ENCODE data around the gene JAM2. TPM values are rescaled to one million over a fixed set of nuclear protein-coding genes. Genes with fewer than 3 reads are reported as not detected.

JAM2 gene
- total RNA-seq, 1 experiment from 2014 or later: 0.26 TPM

DNA sequence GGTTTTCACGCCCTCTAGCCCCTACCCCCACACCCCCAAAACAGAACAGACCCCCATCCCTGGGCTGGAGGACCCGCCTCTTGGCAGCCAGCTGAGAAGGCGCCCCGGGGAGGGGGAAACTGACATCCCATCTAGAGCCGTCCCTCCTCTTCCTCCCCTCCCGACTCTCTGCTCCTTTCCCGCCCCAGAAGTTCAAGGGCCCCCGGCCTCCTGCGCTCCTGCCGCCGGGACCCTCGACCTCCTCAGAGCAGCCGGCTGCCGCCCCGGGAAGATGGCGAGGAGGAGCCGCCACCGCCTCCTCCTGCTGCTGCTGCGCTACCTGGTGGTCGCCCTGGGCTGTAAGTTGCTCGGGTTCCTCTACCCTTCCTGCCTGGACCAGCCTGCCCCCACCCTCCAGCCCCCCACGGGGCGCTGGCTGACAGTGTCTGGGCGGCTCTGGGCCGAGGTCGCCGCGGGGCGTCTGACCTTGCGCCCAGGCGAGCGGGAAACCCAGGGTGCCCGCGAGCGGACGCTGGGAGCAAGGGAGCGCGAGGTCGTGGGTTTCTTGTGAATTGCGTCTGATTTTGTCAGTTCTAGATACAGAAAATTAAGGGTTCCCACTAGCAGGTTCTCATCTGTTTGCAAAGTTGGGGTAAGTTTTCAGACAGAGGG is 618 bp downstream of the JAM2 start:
- peak; percentile 3 for DNase-seq (ENCODE audit: low read depth, low spot score)
- in situ Hi-C loops (cut with HindIII; ENCODE audit: low pct_unique_long_range_greater_than_20kb, low sequenced_read_pairs): no loop called here

DNA sequence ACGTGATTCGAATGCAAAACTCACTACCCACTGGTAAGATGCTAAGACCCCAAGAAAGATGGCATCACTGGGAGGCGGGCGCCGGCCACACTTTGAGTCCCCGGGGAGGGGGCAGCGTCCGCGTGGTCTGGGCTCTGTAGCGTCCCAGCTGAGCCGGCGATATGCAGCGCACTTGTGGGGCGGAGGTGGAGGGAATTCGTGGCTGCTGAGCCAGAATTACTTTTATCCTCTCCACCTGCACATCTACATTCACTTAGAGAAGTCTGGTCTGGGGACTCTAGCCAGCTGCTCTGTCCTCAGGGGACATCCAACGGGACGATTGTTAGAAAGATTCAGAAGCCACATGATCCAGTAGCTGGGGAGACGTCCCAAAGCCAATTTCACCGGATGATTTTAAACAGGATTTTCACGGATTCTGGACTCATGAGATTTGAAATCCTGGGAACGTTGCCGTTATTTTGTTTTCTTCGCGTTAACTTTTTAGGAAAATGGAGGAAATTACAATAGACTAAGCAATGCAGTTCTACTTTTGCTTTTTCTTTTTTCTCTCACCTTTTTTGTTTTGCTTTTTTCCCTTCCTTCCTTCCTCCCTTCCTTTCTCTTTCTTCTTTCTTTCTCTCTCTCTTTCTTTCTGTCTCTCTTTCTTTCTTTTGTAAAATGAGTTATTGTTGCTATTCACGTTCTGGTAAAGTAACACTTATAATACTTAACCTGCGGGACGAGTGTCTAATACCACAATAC is 1.3 kb downstream of the JAM2 start:
- DNase-seq (ENCODE audit: low read depth, low spot score): no peak
- in situ Hi-C loops (cut with HindIII; ENCODE audit: low pct_unique_long_range_greater_than_20kb, low sequenced_read_pairs): no loop called here

DNA sequence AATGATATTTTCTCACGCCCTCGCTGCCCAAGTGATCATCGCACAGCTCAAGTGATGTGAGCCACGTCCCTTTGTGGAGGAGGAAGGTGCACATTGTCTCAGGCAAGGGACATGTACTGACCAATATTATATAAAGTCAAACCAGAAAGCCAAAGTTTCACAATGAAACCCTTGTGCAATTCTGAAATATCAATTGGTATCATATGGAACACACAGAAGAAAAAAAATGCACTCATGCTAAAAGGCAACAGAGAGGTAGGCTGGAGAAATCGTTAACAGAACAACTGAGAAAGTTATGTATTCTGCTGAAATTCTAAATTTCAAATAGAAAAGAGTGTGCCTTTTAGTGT is 1.9 kb downstream of the JAM2 start:
- in situ Hi-C loops (cut with HindIII; ENCODE audit: low pct_unique_long_range_greater_than_20kb, low sequenced_read_pairs): no loop called here
- DNase-seq (ENCODE audit: low read depth, low spot score): no peak

DNA sequence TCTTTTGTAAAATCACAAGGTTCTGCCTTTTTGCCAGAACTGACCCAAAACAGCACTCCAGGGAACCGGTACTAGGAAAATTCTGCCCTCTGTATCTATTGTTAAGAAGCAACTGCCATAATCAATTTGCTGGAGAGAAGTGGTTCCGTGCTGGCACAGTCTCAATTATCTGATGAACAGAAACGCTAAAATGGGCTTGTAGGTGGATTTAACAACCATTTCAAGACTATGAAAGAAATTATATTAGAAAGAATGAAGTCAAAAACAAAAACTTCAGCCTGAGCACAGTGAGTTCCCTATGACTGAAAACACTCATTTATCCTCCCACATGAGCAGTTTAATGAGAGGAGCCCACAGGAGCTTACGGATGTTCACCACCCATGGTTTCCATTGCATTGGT is 4.4 kb downstream of the JAM2 start:
- in situ Hi-C loops (cut with HindIII; ENCODE audit: low pct_unique_long_range_greater_than_20kb, low sequenced_read_pairs): no loop called here
- DNase-seq (ENCODE audit: low read depth, low spot score): no peak

DNA sequence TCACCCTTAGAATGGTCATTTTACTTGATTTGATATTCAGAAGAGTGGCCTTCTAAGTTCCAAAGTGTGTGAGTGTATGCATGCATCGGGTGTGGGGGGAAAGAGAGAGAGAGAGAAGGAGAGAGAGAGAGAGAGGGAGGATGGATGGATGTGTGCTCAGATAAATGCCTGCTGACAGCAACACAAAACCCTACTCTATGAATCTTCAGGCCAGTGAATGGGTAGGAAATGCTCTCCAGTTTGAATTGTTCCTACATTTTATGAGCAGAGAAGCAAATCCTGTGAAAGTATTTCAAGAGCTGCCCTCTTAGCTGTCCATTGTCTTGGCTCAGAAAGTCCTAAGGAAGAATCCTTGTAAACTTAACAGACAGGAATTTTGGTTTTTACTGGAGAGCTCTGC is 7.4 kb downstream of the JAM2 start:
- DNase-seq (ENCODE audit: low read depth, low spot score): no peak
- in situ Hi-C loops (cut with HindIII; ENCODE audit: low pct_unique_long_range_greater_than_20kb, low sequenced_read_pairs): no loop called here

DNA sequence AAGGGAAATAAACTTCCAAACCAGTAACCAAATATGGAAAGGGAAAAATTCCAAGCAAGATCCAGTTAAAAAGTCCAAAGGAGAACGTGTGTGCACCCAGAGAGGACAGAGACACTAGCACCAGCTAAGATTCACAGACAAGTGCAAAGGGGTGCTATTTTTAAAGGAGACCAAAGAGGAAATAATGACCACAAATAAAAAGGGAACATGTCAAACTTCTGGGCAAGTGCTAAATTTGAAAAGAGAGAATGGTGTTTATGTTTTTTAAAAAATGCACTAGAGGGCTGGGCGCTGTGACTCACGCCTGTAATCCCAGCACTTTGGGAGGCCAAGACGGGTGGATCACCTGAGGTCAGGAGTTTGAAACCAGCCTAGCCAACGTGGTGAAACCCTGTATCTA is 8.6 kb downstream of the JAM2 start:
- DNase-seq (ENCODE audit: low read depth, low spot score): no peak
- in situ Hi-C loops (cut with HindIII; ENCODE audit: low pct_unique_long_range_greater_than_20kb, low sequenced_read_pairs): no loop called here

DNA sequence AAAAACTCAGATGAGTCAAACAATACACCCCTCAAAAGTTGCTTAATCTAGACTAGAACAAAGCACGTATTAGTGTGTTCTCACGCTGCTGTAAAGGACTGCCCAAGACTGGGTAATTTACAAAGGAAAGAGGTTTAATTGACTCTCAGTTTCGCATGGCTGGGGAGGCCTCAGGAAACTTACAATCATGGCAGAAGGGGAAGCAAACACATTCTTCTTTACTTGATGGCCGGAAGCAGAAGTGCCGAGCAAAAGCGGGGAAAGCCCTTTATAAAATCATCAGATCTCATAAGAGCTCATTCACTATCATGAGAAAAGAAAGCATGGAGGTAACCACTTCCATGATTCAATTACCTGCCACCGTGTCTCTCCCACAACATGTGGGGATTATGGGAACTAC is 10.1 kb downstream of the JAM2 start:
- in situ Hi-C loops (cut with HindIII; ENCODE audit: low pct_unique_long_range_greater_than_20kb, low sequenced_read_pairs): no loop called here
- no peak for DNase-seq (ENCODE audit: low read depth, low spot score)

DNA sequence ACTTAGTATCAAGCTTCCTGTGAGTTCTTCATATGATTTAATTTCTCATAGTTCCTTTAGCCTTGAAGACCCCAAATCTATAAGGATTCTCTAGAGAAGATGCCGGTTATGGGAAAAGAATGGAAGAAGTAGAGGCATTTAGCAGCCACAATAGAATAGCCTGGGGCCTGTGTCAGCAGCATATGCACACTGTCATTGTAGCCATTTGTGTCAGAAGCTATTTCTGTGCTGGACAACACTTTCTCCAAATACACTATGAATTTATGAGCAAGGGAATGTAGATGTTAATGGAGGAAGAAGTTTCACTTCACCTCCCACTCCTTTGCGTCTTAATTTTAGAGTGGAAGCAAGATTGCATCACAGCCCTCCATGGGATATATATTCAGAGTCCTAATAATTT is 17.4 kb downstream of the JAM2 start:
- in situ Hi-C loops (cut with HindIII; ENCODE audit: low pct_unique_long_range_greater_than_20kb, low sequenced_read_pairs): no loop called here

DNA sequence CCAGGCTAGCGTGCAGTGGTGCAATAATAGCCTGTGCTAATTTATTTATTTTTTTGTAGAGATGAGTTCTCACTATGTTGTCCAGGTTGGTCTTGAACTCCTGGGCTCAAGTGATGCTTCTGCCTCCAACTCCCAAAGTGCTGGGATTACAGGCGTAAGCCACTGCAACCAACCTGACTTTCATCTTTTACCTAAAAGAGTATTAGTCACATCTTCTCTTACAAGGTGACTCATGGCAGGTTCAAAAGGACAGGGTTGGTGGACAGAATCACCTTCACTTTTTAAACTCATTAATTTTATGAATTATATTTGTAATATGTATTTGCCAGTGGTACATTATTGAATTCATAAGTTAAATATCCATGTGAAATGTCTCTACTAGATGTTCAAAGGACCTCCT is 18.1 kb downstream of the JAM2 start:
- no peak for DNase-seq (ENCODE audit: low read depth, low spot score)
- in situ Hi-C loops (cut with HindIII; ENCODE audit: low pct_unique_long_range_greater_than_20kb, low sequenced_read_pairs): no loop called here

More for the DNA sequence above, 17.4 kb downstream of the JAM2 start:
- no peak for DNase-seq (ENCODE audit: low read depth, low spot score)

DNA sequence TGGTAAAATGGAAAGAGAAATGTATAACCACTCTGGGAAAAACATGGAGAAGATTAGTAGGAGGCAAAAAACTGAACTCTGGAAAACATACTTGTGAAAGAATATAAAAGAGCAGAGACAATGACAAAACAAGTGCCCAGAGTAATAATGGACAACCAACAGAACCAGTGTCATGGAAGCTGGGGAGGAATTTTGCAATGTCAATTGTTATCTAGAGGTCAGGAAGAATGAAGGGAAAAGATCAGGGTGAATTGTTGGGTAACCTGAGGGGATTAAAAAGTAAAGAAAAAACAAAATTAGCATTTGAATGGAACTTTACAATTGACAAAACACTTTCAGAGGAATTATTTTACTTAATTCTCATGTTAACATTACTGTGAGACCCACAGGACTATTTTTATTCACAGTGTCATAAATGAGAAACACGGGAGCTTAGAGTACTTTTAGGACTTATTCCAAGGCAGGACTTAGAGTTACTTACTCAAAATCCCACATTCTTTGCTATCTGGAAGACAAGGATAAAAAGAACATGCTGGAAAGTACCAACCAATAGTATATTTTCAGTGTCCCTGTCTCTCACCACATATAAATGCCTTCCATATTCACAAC is 19.5 kb downstream of the JAM2 start:
- DNase-seq (ENCODE audit: low read depth, low spot score): no peak
- in situ Hi-C loops (cut with HindIII; ENCODE audit: low pct_unique_long_range_greater_than_20kb, low sequenced_read_pairs): no loop called here

DNA sequence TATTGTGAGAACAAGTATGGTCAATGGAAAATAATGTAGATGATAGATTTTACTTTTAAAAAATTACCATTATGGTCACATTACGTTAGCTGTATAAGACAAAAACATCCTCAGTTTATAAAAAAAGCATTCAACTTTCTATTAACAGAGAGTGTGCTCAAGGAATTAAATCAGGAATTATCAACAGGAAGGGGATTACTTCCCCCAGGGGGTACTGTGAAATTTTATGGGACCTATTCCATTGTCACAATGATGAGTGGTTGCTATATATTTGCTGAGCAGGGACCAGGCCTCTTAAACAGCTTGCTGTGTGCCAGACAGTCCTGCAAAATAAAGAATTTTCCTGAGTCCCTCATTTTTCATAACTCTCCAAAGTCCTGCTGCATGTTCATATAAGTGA is 21.2 kb downstream of the JAM2 start:
- in situ Hi-C loops (cut with HindIII; ENCODE audit: low pct_unique_long_range_greater_than_20kb, low sequenced_read_pairs): no loop called here
- no peak for DNase-seq (ENCODE audit: low read depth, low spot score)

DNA sequence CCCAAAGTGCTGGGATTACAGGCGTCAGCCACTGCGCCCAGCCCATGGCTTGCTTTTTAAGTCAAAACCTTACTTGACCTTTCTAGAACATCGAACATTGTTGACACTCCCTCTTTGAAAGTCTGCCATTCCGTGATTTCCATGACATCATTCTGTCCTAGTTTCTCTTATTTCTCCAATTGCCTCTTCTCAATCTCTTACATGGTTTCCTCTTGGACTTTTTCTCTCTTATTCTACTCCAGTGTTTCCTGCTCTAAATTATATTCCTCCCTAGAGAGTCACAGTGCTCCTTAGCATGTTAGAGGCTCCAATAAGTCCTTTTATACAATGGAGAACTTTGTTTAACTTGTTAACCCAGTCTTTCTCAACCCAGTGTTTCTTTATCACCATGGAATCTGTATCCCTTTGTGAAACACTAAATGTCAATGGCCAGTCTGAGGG is 25.5 kb downstream of the JAM2 start:
- in situ Hi-C loops (cut with HindIII; ENCODE audit: low pct_unique_long_range_greater_than_20kb, low sequenced_read_pairs): no loop called here
- peak; percentile 69 for DNase-seq (ENCODE audit: low read depth, low spot score)

DNA sequence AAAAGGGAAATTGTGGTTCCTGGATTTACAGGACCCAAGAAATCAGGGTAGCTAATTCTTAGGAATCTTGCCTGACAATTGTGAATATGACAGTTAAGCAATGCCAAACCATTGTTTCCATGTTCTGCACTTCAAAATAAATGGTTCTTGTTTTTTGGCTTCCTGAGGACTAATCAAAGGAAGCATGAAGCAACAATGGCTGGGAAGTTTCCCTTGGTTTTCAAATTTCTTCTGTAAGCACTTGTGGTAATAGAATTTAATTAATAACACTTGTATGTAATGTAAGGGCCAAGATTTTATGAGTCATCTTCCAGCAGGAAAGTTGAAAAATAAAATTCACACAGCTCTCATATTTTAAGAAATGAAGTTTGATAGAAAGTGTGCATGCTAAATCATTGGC is 31.7 kb downstream of the JAM2 start:
- no peak for DNase-seq (ENCODE audit: low read depth, low spot score)
- in situ Hi-C loops (cut with HindIII; ENCODE audit: low pct_unique_long_range_greater_than_20kb, low sequenced_read_pairs): no loop called here

DNA sequence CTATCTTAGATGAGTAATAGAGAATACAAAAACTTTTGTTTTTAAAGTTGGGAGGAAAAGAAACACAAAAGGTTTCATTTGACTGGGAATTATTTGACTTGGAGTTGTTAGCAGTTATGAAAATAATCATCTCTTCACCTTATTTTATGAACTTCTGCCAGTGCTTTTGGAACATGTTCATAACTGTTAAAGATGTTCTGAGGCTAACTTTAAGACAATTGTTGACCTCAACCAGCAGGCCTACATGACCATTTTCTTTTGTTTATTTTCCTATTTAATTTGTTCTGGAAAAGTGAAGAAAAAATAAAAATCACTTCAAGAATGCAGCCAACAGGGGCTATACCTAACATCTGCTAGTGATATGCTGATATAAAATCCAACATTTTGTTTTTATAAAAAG is 37.4 kb downstream of the JAM2 start:
- no peak for DNase-seq (ENCODE audit: low read depth, low spot score)

DNA sequence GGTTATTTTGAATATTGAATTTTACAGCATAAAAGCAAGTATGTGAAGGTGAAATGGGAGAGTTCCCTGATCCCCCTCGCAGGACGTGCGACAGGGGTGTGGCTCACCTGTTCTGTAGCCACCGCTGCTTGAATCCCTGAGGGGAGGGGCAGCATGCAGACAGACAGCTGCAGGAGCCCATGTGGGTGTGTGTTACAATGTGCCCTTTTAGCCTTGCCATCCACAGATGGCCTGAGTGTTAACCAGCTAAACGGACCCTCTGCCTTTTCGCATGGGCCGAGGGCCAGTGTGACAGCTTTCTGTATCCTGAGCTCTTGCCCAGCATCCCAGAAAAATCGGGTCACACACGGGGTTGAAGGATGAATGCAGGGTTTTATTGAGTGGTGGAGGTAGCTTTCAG is 43.3 kb downstream of the JAM2 start:
- in situ Hi-C loops (cut with HindIII; ENCODE audit: low pct_unique_long_range_greater_than_20kb, low sequenced_read_pairs): no loop called here
- DNase-seq (ENCODE audit: low read depth, low spot score): no peak

More for the DNA sequence above, 37.4 kb downstream of the JAM2 start:
- in situ Hi-C loops (cut with HindIII; ENCODE audit: low pct_unique_long_range_greater_than_20kb, low sequenced_read_pairs): no loop called here

DNA sequence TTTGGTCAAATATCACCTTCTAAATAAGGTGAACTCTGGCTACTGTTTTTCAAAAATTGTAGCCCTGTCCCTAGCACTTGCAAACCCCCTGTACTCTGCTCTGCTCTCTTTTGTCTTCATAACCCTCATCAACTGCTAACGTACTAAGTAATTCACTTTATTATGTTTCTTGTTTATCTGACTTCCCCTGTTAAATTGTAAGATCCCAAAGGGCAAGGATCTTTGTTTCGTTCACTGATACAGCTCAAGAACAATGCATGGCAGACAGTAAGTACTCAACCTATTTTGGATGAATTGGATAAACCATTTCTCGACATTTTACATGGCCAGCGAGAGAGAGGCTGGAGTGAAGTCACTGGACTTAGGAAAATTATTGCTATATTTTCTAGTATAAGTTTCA is 48.7 kb downstream of the JAM2 start:
- in situ Hi-C loops (cut with HindIII; ENCODE audit: low pct_unique_long_range_greater_than_20kb, low sequenced_read_pairs): no loop called here
- no peak for DNase-seq (ENCODE audit: low read depth, low spot score)

DNA sequence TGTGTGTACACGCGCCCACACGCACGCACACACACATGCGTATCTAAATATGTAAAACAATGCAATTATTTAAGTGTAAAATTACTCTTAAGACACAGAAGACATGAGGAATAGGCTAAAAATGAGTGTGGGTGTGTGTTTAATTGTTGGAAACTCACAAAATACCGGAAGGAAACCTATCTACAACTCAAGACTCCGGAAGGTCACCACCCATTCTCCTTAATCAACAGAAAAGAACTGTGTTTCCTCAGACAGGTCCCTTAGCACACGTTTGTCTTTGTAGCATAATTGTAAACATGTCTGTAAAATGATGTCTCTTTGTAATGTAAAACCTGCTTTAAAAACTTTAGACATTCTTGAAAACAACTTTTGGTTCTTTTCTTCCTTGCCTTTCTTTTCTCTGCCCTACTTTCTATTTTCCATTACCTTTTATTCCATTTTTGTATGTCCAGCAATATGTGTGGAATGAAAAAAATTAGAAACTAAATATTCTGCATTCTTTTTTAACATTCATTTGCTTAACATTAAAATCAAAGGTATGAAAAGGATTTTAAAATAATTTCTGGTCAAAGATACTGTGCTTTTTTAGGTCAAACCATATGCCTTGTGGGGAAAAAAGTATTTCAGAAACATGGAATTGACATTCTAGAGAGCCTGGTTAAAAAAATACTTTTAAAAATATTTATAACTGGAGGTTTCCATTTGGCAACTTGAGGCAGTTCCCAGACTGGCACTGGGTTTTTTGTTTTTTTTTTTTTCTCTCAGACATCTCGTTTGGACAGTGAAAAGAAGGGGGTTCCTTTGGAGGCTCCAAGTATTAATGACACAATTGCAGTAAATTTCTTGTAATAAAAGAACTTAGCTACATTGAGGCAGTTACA is 49.5 kb downstream of the JAM2 start:
- DNase-seq (ENCODE audit: low read depth, low spot score): no peak
- in situ Hi-C loops (cut with HindIII; ENCODE audit: low pct_unique_long_range_greater_than_20kb, low sequenced_read_pairs): no loop called here

DNA sequence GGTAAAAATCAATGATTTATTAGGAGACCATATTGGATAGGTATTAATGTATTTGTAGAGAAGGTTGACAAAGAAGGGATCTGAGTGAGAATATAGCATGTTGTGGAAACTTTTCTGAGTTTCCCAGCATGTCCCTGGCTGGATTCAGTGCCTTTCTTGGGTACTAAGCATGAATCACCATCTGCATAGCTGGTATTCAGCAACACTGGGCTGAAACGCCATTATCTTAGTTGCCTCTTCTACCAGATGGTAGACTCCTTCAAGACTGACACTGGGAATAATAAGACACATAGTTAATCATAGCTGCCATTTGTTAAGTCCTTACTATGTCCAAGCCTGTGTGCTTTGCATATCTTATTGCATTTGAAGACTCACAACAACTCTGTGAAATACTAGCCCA is 50.2 kb downstream of the JAM2 start:
- in situ Hi-C loops (cut with HindIII; ENCODE audit: low pct_unique_long_range_greater_than_20kb, low sequenced_read_pairs): no loop called here
- no peak for DNase-seq (ENCODE audit: low read depth, low spot score)

Measured in SK-MEL-5 (cell line).